NAMALWA (cell line): Measurements from ENCODE around the gene HSDL2.
"Not testable (repeated sequence)": the region's sequence is repeated elsewhere in the genome, so short reads cannot be mapped to it uniquely, and the experiment has no call there.

ENCODE experiments used
- DNase-seq: peaks from one replicate; pipeline ENCODE4 v3.0.0-alpha.2; 2015; ENCODE audit warnings: low spot score

HSDL2 gene

DNA sequence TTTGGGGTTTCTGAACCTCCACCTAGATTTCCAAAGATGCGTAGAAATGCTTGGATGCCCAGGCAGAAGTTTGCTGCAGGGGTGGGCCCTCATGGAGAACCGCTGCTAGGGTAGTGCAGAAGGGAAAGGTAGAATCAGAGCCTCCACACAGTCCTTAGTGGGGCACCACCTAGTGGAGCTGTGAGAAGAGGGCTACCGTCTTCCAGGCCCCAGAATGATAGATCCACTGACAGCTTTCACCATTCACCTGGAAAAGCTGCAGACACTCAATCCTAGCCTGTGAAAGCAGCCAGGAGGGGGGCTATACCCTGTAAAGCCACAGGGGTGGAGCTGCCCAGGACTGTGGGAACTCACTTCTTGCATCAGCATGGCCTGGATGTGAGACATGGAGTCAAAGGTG lies 13.3 kb upstream of the HSDL2 start:
- no peak for DNase-seq

DNA sequence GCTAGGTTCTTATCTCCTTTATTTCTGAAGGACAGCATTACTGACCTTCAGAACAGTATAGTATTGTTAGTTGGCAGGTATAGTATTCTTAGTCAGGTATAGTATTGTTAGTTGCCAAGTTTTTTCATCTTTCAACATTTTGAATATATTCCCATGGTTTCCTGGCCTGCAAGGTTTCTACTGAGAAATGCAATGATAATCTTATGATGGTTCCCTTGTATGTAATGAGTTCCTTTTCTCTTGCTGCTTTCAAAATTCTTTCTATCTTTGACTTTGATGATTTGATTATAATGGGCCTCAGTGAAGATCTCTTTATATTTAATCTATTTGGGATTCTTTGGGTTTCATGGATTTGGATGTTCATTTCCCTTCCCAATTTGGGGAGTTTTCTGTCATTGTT lies 12.4 kb upstream of the HSDL2 start:
- no peak for DNase-seq

DNA sequence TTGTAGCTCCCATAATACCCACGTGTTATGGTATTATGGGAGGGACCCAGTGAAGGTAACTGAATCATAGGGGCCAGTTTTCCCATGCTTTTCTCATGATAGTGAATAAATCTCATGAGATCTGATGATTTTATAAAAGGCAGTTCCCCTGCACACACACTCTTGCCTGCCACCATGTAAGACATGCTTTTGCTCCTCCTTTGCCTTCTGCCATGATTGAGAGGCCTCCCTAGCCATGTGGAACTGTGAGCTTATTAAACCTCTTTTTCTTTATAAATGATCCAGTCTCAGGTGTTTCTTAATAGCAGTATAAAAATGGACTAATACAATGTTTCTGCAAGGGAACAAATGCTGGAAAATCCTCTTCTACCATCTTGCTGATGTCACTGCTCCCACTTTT lies 10.1 kb upstream of the HSDL2 start:
- DNase-seq, result no peak

DNA sequence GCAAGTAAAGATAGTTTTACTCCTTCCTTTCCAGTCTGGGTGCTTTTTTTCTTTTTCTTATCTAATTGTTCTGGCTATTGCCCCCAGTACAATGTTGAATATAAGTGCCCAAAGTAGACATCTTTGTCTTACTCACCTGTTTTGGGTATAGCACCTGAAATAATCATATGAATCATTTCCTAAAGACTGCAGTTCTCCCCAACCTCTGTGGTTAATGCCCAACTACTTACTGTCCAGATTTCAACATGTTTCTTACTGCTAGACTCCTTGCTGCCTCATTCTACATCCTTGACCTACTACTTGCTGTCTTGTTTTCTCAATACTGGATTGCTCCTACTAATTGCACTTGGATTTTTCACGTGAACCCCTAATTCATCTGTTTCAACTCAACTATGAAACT lies 8.8 kb upstream of the HSDL2 start:
- DNase-seq, result no peak

DNA sequence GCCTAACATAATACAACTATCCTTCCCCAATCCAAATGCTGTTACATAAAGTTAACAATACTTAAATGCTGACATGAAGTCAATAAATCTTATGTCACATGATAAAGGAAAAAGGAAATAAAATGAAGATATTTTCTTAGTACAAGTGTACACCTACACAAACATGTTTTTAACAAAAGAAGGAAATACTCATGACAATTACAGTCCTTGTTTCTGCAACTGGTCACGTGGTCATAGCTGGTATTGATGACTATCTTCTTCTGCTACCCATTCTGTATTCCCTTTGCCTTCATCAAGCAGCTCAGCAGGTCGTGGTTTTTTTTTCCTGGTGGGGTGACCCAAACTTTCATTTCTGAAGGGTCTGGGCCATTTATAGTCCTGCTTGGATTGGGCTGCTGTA lies 6.2 kb upstream of the HSDL2 start:
- not testable (repeated sequence) for DNase-seq

DNA sequence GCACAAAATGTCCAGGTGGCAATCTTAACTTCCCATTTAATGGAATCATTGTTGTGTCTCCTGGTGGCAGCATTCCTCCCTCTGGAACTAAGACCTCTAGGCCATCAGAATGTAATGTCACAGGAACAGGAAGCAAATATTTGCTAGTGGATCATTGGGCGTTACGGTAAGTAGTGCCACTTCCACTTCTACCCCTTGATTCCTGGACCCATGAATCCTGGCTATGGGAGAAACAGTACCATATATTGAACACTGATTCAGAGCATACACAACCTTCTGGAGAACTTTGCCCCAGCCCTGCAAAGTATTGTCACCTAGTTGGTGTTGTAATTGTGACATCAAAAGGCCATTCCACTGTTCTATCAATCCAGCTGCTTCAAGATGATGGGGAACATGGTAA lies 5.7 kb upstream of the HSDL2 start:
- not testable (repeated sequence) for DNase-seq

DNA sequence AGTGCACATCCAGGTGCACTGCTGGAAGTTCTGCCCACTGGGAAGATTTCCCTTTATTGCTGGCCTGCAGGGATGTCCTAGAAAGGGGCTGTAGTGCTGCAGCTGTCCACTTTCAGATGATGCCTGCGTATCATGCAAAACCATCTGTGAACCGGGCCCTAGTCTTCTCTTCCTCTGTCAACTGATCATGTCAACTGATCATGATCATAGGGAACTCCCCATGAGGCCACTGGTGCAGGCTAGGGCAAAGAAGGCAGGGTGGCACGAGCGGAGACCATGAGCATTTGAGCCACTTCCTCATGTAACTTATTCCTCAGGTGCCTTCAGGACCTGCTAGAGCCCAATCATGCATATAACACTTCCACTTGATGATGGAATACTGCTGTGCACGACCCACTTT lies 4.5 kb upstream of the HSDL2 start:
- DNase-seq, result no peak

DNA sequence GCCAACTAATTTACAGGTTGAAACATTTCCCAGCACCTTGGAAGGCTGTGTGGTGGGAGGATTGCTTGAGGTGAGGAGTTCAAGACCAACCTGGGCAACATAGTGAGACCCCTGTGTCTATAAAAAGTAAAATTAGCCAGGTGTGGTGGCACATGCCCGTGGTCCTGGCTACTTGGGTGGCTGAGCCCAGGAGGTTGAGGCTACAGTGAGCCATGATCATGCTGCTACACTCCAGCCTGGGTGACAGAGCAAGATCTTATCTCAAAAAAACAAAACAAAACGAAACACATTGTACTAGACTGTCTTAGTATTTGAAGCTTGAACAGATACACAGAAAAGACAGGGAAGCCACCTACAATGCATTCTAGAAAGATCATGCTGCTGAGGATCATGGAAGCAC lies 2.8 kb upstream of the HSDL2 start:
- DNase-seq, result no peak

DNA sequence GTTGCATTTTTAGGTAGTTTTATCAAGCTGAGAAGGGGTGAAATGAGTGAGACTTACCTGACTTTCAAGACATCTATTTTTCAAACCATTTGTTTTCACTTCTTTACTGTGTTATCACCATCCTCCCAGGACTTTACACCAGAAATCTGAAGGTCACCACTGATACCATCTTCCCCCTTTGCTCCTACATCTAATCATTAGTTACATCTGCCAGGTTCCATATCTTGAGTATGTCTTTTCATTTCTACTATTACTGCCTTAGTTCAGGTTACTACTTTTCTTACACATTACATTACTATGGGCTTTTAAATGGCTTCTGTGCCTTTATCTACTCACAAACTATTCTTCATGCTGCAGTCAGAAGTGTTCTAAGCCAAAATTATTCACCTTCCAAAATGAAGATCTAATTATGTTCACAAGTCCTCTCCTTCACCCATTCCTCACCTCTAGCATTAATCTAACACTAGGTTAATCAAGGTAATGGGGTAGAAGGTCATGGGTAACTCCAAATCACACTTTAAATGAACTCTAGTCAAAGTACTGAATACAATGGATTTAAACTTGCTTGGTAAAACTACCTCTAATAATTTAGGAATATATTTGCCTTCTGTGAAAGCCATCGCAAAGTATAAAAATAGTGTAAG lies 2.1 kb upstream of the HSDL2 start:
- no peak for DNase-seq

DNA sequence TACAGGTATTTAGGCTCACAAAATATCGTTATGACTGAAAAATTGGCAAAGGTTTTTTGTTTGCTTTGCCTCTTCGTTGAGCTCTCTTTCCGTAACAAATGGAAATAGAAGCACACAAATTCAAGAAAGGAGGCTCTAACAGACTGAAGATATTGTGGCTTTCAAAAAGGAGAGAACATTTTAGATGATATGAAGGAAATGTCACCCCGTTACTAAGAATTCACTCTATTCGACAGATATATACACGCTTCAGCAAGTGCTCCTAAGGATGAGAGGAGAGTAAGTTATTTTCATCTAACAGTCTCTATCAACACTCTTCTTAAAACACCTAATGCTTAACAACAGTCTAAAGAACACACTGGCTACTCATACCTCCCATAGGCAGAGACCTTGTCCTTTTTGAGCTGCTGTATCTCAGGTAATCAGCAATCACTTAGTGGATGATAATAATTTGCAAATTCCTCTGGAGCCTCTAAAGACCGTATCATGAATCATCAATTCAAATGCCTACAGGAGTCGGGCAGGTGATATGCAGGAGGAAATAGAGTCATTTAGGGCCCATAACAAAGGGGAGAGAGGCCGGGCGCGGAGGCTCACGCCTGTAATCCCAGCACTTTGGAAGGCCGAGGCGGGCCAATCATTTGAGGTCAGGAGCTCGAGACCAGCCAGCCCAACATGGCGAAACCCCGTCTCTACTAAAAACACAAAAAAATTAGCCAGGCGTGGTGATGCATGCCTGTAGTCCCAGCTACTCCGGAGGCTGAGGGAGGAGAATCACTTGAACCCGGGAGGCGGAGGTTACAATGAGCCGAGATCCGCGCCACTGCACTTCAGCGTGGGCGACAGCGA lies 1.4 kb upstream of the HSDL2 start:
- peak; percentile 15 for DNase-seq

DNA sequence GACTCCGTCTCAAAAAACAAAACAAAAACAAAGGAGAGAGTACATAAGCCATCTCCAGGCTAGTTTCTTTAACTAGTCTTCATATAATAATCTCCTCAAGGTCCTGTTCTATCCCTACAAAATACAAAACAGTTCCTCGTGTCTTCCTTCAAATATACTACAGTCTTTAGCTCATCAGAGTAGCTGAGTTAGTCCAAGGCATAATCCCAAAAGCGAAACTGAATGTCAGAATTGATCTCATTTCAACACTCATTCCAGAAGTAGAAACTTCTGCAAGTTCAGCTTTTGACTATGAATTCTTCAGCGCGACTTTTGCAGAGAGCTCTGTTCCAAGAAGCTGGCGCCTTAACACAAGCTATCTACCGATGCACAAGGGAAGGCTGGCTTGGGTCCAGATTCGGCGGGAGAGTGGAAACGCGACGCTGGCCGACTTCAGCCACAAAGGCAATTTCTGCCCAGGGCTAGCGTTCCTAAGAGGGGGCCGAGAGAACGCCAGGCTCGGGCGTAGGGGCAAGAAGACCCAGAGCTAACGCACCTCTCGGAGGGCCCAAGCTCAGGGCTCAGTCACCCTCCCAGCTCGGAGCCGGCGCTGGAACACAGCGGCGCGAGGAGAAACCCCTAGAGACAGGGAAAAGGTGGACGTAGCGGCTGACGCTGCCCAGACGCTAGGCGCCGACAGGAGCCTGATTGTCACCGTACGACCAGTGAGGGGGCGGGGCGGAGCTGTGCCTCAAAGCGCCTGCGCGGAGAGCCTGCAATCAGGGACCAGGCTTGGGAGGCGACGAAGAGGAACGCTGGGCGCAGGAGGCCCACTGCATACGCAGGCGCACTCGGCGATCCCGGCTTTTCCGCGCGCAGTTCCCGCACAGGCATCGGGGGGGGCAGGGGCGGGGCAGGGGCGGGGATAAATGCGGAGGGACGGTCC lies 469 bp upstream of the HSDL2 start:
- peak; percentile 91 for DNase-seq

DNA sequence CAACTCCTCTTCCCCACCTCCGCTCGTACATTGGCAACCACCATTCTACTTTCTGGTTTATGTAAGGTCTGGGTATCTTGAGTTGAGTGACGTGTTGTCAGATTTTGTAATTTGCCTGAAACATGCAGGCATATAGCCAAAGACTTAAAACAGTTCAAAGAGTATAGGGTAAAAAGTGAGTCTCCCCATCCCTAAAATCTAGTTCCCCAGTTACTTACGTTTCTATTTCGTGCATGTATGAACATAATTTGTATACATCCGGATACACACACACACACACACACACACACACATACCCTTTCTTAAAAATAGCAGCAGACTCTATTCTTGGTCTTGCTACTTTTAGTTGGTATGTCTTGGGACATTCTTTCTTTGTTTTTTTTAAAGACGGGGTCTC lies 915 bp downstream of the HSDL2 start:
- peak; percentile 65 for DNase-seq

DNA sequence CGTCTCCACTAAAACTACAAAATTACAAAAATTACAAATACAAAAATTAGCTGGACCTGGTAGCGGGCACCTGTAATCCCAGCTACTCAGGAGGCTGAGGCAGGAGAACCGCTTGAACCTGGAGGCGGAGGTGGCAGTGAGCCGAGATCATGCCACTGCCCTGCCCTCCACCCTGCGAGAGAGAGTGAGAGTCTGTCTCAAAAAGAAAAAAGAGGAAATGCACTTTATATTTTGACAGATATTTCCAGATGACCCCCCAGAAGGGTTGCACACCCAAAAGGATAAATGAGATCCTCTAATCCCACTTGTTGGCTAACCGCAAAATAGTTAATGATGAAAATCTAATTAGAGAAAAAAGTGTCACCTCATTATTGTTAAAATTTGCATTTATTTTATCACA lies 2.2 kb downstream of the HSDL2 start:
- DNase-seq, result no peak

DNA sequence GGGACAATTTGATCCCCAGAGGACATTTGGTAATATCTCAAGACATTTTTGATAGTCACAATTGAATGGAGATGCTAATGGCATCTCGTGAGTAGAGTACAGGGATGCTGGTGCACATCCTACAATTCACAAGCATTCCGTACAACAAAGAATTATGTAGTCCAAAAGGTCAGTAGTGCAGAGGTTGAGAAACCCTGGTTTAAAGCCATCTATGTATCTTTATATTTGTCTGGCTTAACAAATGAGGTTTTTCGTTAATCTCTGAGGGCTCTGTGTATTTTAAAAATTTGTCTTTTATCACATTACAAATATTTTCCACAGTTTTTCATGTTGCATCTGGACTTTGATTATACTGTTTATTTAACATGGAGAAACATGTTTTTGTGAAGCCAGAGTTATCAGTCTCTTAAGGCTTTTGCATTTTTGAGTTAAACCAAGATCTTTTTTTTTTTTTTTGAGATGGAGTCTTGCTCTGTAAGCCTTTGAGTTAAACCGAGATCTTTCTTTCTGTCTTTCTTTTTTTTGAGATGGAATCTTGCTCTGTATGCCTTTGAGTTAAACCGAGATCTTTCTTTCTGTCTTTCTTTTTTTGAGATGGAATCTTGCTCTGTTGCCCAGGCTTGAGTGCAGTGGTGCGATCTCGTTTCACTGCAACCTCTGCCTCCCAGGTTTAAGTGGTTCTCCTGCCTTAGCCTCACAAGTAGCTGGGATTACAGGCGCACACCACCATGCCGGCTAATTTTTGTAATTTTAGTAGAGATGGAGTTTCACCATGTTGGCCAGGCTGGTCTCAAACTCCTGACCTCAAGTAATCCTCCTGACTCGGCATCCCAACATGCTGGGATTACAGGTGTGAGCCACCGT lies 2.8 kb downstream of the HSDL2 start:
- DNase-seq, result no peak

DNA sequence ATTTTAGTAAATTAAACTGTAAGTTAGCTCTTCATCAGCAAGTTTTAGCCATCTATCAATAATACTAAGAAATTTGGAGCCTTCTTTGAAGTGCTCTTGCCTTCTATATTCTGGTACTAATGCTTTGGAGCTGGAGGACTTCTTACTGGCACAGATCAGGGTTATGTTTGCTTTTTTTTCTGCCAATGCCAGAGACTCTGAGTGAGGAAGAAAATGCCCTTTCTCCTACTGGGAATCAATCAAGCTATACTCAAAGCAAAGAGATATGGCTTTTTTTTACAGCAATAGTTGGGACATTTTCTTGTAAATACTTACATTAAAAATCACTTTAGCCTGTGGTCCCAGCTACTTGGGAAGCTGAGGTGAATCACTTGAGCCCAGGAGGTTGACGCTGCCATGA lies 4.3 kb downstream of the HSDL2 start:
- DNase-seq, result no peak

DNA sequence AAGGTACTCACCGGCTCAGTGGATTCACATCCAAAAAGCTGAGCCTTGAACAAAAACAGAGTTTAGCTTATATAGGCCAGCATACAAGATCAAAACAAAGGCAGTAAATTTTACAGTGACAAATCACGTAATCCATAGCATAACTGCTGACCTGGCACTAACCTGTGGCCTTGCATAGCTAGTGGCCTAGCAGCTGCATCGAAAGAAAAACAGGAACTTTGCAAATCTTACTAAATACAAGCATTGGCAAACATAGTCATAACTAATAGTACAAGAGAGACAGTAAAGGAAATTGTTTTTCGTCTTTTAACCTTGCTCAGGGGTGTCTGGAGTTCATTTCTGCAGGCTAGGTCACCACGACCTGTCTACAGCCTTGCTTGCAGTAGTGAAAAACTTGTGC lies 4.8 kb downstream of the HSDL2 start:
- peak; percentile 45 for DNase-seq

DNA sequence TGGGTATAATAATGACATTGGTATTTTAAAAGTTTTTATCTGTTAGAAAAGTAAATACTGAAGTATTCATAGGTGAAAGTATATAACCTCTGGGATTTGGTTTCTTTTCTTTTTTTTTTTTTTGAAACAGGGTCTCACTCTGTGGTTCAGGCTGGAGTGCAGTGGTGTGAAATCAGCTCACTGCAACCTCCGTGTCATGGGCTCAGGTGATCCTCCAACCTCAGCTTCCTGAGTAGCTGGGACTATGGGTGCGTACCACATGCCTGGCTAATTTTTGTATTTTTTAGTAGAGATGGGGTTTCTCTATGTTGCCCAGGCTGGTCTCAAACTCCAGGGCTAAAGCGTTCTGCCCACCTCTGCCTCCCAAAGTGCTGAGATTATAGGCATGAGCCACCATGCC lies 7.2 kb downstream of the HSDL2 start:
- DNase-seq, result no peak

DNA sequence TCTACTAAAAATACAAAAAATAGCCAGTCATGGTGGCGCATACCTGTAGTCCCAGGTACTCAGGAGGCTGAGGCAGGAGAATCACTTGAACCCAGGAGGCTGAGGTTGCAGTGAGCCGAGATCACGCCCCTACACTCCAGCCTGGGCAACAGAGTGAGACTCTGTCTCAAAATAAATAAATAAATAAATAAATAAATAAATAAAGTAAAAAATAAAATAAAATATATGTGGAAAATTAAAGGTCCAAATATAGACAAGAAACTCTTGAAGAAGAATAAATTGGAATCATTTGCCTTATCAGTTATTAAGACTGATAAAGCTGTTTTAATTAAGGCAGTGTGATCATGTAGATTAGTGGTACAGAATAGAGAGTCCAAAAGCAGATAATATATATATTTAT lies 10.0 kb downstream of the HSDL2 start:
- not testable (repeated sequence) for DNase-seq

DNA sequence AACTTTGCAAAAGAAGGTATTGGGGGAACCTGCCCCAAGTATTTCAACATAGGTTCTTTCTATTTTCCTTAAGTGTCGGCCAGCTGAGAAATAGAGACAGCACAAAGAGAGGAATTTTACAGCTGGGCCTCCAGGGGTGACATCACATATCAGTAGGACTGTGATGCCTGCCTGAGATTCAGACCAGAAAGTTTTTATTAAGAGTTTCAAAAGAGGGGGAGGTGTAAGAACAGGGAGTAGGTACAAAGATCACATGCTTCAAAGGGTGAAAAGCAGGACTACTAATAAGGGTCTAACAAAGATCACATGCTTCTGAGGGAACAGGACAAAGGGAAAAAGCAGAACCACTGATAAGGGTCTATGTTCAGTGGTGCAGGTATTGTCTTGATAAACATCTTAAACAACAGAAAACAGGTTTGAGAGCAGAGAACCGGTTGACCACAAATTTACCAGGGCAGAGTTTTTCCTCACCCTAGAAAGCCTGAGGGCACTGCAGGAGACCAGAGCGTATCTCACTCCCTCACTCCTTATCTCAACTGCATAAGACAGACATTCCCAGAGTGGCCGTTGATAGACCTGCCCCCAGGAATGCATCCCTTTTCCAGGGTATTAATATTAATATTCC lies 12.1 kb downstream of the HSDL2 start:
- not testable (repeated sequence) for DNase-seq

DNA sequence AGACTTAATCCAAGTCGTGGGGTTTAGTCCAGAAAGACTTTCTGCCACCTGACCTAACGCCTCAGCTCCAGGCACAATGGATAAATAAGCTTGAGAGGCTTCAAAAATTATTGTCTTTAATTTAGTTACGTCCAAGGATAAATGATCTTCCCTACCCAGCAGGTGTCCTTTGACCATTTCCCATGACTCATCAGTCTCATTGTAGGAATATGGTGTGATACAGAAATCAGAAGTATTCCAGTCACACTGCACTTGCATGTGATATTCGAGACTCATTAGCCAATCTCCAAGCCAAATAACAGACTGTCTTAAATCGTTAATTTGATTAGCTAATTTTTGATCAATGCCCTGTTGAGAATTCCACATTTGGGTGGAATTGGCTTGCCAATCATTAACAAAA lies 13.2 kb downstream of the HSDL2 start:
- DNase-seq, result not testable (repeated sequence)

DNA sequence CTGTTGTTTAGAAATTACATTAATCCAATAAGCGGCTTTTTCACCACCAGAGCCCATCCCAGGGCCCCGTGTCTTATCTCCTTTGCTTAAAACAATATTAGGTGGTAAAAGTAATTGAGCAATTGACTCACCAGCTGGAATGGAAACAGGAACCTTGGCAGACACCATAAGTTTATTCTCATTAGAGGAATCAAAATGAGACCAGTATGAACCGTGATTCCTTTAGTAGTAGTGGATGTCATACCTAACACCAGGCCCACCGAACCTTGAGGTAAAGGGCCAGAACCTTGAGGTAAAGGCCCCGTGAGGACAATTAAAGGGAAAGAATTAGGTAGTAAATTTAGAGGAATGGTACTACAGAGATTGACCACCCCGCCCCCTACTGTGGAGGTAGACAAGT lies 16.5 kb downstream of the HSDL2 start:
- DNase-seq, result no peak
